ENCODE measurements around the gene TADA2A.

TADA2A gene

DNA sequence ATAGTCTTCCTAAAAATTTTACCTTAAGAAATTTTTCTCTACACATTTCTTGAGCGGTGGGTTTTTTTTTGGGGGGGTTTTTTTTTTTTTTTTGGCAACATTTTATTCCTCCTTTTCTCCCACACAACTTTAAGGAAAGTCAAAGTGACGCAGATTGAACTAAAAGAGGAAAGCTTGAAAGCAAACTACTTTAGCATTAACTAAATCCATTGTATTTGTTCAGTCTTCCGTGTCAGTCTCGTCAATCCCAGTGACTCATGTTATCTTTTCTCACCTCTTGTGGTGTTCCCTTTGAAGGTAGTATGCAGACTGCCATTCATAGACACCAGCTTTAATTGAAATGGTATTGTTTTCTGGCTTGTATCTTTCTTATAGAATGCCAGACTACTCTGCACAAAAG lies 39.3 kb downstream of the TADA2A start (continued):
- TF ChIP-seq, protein P1, sequence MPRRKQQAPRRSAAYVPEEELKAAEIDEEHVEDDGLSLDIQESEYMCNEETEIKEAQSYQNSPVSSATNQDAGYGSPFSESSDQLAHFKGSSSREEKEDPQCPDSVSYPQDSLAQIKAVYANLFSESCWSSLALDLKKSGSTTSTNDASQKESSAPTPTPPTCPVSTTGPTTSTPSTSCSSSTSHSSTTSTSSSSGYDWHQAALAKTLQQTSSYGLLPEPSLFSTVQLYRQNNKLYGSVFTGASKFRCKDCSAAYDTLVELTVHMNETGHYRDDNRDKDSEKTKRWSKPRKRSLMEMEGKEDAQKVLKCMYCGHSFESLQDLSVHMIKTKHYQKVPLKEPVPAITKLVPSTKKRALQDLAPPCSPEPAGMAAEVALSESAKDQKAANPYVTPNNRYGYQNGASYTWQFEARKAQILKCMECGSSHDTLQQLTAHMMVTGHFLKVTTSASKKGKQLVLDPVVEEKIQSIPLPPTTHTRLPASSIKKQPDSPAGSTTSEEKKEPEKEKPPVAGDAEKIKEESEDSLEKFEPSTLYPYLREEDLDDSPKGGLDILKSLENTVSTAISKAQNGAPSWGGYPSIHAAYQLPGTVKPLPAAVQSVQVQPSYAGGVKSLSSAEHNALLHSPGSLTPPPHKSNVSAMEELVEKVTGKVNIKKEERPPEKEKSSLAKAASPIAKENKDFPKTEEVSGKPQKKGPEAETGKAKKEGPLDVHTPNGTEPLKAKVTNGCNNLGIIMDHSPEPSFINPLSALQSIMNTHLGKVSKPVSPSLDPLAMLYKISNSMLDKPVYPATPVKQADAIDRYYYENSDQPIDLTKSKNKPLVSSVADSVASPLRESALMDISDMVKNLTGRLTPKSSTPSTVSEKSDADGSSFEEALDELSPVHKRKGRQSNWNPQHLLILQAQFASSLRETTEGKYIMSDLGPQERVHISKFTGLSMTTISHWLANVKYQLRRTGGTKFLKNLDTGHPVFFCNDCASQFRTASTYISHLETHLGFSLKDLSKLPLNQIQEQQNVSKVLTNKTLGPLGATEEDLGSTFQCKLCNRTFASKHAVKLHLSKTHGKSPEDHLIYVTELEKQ (tag by site-specific recombination; IDR thresholded peaks at IDR 0.05; ENCODE audit: borderline replicate concordance), result 0 out of 2 replicates have a peak, but pooled peaks have one; percentile 33
- TF ChIP-seq, protein P2, sequence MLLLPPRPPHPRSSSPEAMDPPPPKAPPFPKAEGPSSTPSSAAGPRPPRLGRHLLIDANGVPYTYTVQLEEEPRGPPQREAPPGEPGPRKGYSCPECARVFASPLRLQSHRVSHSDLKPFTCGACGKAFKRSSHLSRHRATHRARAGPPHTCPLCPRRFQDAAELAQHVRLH (tag by site-specific recombination; IDR thresholded peaks at IDR 0.05), result no peak
- no peak for TF ChIP-seq ZBTB7A (tag by site-specific recombination; IDR thresholded peaks at IDR 0.05; ENCODE audit: low read depth)
- TF ChIP-seq ZNF354C (tag by site-specific recombination; IDR thresholded peaks at IDR 0.05; ENCODE audit: borderline replicate concordance, low read depth), result no peak
- TF ChIP-seq ZNF266 (tag by site-specific recombination; IDR thresholded peaks at IDR 0.05; ENCODE audit: low read depth), result no peak
- TF ChIP-seq ZNF521 (tag by site-specific recombination; IDR thresholded peaks at IDR 0.05), result no peak
- TF ChIP-seq, protein P3, sequence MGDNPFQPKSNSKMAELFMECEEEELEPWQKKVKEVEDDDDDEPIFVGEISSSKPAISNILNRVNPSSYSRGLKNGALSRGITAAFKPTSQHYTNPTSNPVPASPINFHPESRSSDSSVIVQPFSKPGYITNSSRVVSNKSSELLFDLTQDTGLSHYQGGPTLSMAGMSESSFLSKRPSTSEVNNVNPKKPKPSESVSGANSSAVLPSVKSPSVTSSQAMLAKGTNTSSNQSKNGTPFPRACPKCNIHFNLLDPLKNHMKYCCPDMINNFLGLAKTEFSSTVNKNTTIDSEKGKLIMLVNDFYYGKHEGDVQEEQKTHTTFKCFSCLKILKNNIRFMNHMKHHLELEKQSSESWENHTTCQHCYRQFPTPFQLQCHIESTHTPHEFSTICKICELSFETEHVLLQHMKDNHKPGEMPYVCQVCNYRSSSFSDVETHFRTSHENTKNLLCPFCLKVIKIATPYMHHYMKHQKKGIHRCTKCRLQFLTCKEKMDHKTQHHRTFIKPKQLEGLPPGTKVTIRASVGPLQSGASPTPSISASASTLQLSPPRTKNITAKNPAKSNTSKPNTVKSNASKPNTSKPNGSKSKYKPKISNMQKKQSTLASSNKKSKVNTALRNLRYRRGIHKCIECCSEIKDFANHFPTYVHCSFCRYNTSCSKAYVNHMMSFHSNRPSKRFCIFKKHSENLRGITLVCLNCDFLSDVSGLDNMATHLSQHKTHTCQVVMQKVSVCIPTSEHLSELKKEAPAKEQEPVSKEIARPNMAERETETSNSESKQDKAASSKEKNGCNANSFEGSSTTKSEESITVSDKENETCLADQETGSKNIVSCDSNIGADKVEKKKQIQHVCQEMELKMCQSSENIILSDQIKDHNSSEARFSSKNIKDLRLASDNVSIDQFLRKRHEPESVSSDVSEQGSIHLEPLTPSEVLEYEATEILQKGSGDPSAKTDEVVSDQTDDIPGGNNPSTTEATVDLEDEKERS (tag by site-specific recombination; IDR thresholded peaks at IDR 0.05), result no peak
- TF ChIP-seq TCF7L2 (IDR thresholded peaks at IDR 0.05; ENCODE audit: borderline replicate concordance, low read depth, low read length), result peak; percentile 60; the same call in 1 of the 2 replicates
- TF ChIP-seq WT1 (tag by site-specific recombination; IDR thresholded peaks at IDR 0.05), result no peak
- TF ChIP-seq ZNF112 (tag by site-specific recombination; IDR thresholded peaks at IDR 0.05), result no peak
- TF ChIP-seq ZNF274 (IDR thresholded peaks at IDR 0.05; ENCODE audit: low read length), result no peak
- no peak for TF ChIP-seq ZNF274 (tag by site-specific recombination; IDR thresholded peaks at IDR 0.05; ENCODE audit: borderline replicate concordance)
- TF ChIP-seq PRDM1 (tag by site-specific recombination; IDR thresholded peaks at IDR 0.05), result peak; percentile 89
- no peak for TF ChIP-seq SCRT2 (tag by site-specific recombination; IDR thresholded peaks at IDR 0.05)
- TF ChIP-seq ZNF792 (tag by site-specific recombination; IDR thresholded peaks at IDR 0.05), result no peak
- TF ChIP-seq HOXC10 (CRISPR knock-in tag; IDR thresholded peaks at IDR 0.05), result no peak
- no peak for TF ChIP-seq KLF8 (tag by site-specific recombination; IDR thresholded peaks at IDR 0.05)
- TF ChIP-seq, protein P4, sequence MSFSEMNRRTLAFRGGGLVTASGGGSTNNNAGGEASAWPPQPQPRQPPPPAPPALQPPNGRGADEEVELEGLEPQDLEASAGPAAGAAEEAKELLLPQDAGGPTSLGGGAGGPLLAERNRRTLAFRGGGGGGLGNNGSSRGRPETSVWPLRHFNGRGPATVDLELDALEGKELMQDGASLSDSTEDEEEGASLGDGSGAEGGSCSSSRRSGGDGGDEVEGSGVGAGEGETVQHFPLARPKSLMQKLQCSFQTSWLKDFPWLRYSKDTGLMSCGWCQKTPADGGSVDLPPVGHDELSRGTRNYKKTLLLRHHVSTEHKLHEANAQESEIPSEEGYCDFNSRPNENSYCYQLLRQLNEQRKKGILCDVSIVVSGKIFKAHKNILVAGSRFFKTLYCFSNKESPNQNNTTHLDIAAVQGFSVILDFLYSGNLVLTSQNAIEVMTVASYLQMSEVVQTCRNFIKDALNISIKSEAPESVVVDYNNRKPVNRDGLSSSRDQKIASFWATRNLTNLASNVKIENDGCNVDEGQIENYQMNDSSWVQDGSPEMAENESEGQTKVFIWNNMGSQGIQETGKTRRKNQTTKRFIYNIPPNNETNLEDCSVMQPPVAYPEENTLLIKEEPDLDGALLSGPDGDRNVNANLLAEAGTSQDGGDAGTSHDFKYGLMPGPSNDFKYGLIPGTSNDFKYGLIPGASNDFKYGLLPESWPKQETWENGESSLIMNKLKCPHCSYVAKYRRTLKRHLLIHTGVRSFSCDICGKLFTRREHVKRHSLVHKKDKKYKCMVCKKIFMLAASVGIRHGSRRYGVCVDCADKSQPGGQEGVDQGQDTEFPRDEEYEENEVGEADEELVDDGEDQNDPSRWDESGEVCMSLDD (tag by site-specific recombination; IDR thresholded peaks at IDR 0.05), result no peak
- TF ChIP-seq, protein P5, sequence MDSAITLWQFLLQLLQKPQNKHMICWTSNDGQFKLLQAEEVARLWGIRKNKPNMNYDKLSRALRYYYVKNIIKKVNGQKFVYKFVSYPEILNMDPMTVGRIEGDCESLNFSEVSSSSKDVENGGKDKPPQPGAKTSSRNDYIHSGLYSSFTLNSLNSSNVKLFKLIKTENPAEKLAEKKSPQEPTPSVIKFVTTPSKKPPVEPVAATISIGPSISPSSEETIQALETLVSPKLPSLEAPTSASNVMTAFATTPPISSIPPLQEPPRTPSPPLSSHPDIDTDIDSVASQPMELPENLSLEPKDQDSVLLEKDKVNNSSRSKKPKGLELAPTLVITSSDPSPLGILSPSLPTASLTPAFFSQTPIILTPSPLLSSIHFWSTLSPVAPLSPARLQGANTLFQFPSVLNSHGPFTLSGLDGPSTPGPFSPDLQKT (IDR thresholded peaks at IDR 0.05; ENCODE audit: borderline replicate concordance, low read depth, low read length), result no peak
- TF ChIP-seq, protein P6, sequence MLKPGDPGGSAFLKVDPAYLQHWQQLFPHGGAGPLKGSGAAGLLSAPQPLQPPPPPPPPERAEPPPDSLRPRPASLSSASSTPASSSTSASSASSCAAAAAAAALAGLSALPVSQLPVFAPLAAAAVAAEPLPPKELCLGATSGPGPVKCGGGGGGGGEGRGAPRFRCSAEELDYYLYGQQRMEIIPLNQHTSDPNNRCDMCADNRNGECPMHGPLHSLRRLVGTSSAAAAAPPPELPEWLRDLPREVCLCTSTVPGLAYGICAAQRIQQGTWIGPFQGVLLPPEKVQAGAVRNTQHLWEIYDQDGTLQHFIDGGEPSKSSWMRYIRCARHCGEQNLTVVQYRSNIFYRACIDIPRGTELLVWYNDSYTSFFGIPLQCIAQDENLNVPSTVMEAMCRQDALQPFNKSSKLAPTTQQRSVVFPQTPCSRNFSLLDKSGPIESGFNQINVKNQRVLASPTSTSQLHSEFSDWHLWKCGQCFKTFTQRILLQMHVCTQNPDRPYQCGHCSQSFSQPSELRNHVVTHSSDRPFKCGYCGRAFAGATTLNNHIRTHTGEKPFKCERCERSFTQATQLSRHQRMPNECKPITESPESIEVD (tag by site-specific recombination; IDR thresholded peaks at IDR 0.05), result peak; percentile 83
- TF ChIP-seq EGR2 (tag by site-specific recombination; IDR thresholded peaks at IDR 0.05; ENCODE audit: low read depth), result no peak
- TF ChIP-seq ZNF404 (tag by site-specific recombination; IDR thresholded peaks at IDR 0.05), result no peak
- no peak for TF ChIP-seq ZNF843 (tag by site-specific recombination; IDR thresholded peaks at IDR 0.05)
- no peak for TF ChIP-seq ZNF324 (tag by site-specific recombination; IDR thresholded peaks at IDR 0.05)
- TF ChIP-seq FEZF1 (tag by site-specific recombination; IDR thresholded peaks at IDR 0.05), result peak; percentile 18; the same call in 1 of the 2 replicates
- TF ChIP-seq HOXA7 (CRISPR knock-in tag; IDR thresholded peaks at IDR 0.05; ENCODE audit: borderline replicate concordance), result no peak
- no peak for TF ChIP-seq ZNF426 (tag by site-specific recombination; IDR thresholded peaks at IDR 0.05)
- TF ChIP-seq ZEB2 (tag by site-specific recombination; IDR thresholded peaks at IDR 0.05), result 0 out of 2 replicates have a peak, but pooled peaks have one; percentile 20

Measured in HEK293 (cell line).